ENCODE results near the gene ANAPC13. TPM values are rescaled to one million over a fixed set of nuclear protein-coding genes. Genes with fewer than 3 reads are reported as not detected.

ANAPC13 gene
- total and polyA plus RNA-seq, 7 experiments from 2014 or later = 21.2 to 110 (median 35.5) TPM

DNA sequence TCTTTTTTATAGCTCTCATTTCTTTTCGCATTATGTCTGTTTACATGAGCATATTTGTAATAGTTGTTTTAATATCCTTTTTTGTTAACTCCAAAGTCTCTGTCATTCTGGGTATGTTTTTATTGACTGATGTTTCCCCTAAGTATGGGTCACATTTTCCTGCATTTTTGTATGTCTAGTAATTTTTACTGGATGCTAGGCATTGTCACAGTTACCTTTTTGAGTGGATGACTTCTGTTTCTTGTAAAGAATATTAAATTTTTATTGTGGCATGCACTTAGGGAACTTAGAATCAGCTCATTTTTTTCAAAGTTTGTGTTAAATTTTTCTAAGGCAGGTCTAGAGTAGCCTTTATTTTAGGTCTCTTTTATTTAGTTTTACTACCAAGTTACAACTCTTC lies 40.7 kb downstream of the ANAPC13 start:
- Histone ChIP-seq H3K9me3 (ENCODE audit: control insufficient read depth in 2 of 3, low read length in 3 of 3) (peaks cover 0 to 8% (median 3%) of the 10 kb centered on the region in 3 experiments), H3K27ac (ENCODE audit: low read depth, low read length) (no peak overlapping the region), H3K4me1 (ENCODE audit: control insufficient read depth in 2 of 2, insufficient read depth in 2 of 2, low read length in 2 of 2) (no peaks in the 10 kb centered on the region), H3K36me3 (ENCODE audit: control insufficient read depth in 2 of 3, insufficient read depth in 3 of 3, low read length in 3 of 3) (no peaks in the 10 kb centered on the region), H3K4me3 (ENCODE audit: low read length) (no peak overlapping the region), H3K27me3 (ENCODE audit: control insufficient read depth in 2 of 2, insufficient read depth in 2 of 2, low read length in 2 of 2) (no peaks in the 10 kb centered on the region)
- ChIA-PET POLR2A (no interaction called here), CTCF (interaction anchor here (0.6 kb wide), 1 partner anchor 40 kb away, joined by 3 read pairs; no protein-coding TSS in a partner anchor)
- Mint-ChIP-seq H3K4me3 (no peak overlapping the region), H3K27ac (no peak overlapping the region), H3K27me3 (peaks cover 19 to 37% (median 27%) of the 10 kb centered on the region in 5 donors), H3K4me1 (no peaks in the 10 kb centered on the region), H3K9me3 (peaks cover 5 to 26% (median 14%) of the 10 kb centered on the region in 11 donors), H3K36me3 (peaks cover 0 to 15% (median 5%) of the 10 kb centered on the region in 5 donors)
- ATAC-seq (no peak), DNase-seq (no peak)
- intact Hi-C loops (cut with micrococcal nuclease) = no loop called here

DNA sequence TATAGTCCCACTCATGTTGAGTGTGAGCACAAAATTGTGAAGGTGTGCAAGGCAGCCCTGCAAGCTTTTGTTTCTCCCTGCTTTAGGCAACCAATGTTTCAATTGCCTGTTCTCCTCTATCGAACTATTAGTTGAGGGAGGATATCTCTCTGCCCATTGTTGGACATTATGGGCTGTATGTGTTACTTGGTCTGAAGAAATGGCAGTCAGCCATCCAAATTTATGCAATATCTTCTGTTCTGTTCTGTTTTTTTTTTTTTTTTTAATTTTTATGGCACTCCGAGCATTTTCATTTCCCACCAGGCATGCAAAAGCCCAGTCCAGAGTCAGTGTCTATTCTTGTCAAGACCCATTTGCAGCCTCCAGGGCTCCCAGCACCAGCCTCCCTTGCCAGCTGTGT lies 44.0 kb downstream of the ANAPC13 start:
- Histone ChIP-seq H3K36me3 (ENCODE audit: control insufficient read depth in 2 of 3, insufficient read depth in 3 of 3, low read length in 3 of 3) (no peaks in the 10 kb centered on the region), H3K4me3 (ENCODE audit: low read length) (no peak overlapping the region), H3K27ac (ENCODE audit: low read depth, low read length) (no peak overlapping the region), H3K4me1 (ENCODE audit: control insufficient read depth in 2 of 2, insufficient read depth in 2 of 2, low read length in 2 of 2) (no peaks in the 10 kb centered on the region), H3K9me3 (ENCODE audit: control insufficient read depth in 2 of 3, low read length in 3 of 3) (peaks cover 0 to 8% (median 3%) of the 10 kb centered on the region in 3 experiments), H3K27me3 (ENCODE audit: control insufficient read depth in 2 of 2, insufficient read depth in 2 of 2, low read length in 2 of 2) (no peaks in the 10 kb centered on the region)
- Mint-ChIP-seq H3K36me3 (peaks cover 0 to 15% (median 0%) of the 10 kb centered on the region in 5 donors), H3K4me1 (no peaks in the 10 kb centered on the region), H3K27me3 (peaks cover 21 to 32% (median 30%) of the 10 kb centered on the region in 5 donors), H3K4me3 (no peak overlapping the region), H3K27ac (no peak overlapping the region), H3K9me3 (peaks cover 5 to 26% (median 14%) of the 10 kb centered on the region in 11 donors)
- no peak for ATAC-seq
- no peak for DNase-seq
- POLR2A ChIA-PET = no interaction called here
- CTCF ChIA-PET = no interaction called here
- intact Hi-C loops (cut with micrococcal nuclease) = no loop called here

DNA sequence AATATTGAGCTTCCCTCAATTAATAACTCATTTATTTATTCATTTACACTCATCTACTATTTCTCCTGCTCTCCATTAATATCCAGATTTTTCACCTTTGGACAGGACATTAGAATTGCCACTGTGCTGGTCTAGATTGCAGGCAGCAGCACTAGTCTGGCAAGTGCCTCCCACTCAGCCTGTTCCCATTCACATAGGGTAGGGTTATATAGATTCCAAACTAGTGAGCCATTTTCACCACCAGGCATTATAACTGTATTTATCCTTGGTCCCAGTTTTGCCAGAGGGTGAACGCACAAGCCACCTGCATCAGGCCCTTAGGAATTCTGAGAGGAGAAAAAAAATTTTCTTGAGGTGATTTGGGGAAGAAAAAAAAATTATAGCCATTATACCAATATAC lies 44.5 kb downstream of the ANAPC13 start:
- Histone ChIP-seq H3K27me3 (ENCODE audit: control insufficient read depth in 2 of 2, insufficient read depth in 2 of 2, low read length in 2 of 2) (no peaks in the 10 kb centered on the region), H3K9me3 (ENCODE audit: control insufficient read depth in 2 of 3, low read length in 3 of 3) (peaks cover 0 to 8% (median 3%) of the 10 kb centered on the region in 3 experiments), H3K4me1 (ENCODE audit: control insufficient read depth in 2 of 2, insufficient read depth in 2 of 2, low read length in 2 of 2) (no peaks in the 10 kb centered on the region), H3K27ac (ENCODE audit: low read depth, low read length) (no peak overlapping the region), H3K4me3 (ENCODE audit: low read length) (no peak overlapping the region), H3K36me3 (ENCODE audit: control insufficient read depth in 2 of 3, insufficient read depth in 3 of 3, low read length in 3 of 3) (no peaks in the 10 kb centered on the region)
- Mint-ChIP-seq H3K4me3 (no peak overlapping the region), H3K36me3 (peaks cover 0 to 15% (median 0%) of the 10 kb centered on the region in 5 donors), H3K27me3 (peaks cover 21 to 32% (median 29%) of the 10 kb centered on the region in 5 donors), H3K4me1 (no peaks in the 10 kb centered on the region), H3K9me3 (peaks cover 5 to 22% (median 13%) of the 10 kb centered on the region in 11 donors), H3K27ac (no peak overlapping the region)
- DNase-seq (no peak), ATAC-seq (no peak)
- ChIA-PET CTCF (no interaction called here), POLR2A (no interaction called here)
- intact Hi-C loops (cut with micrococcal nuclease) = no loop called here

DNA sequence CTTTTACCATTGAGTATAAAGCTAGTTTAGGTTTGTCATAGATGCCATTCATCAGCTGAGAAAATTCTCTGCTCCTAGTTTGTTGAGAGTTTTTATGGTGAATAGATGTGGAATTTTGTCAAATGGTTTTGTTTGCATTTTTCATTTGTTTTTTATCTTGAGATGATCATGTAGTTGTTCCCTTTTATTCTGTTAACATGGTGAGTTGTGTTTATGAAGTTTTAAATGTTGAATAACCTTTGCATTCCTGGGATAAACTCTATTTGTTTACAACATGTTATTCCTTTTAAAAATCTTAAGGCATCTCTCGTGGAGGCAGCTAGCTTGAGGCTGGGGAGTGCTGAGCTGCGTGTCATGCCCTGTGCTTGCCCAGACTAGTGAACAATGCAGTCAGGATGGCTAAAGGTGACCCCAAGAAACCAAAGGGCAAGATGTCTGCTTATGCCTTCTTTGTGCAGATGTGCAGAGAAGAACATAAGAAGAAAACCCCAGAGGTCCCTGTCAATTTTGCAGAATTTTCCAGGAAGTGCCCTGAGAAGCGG lies 48.5 kb downstream of the ANAPC13 start:
- Mint-ChIP-seq H3K9me3 (peaks cover 0 to 2% (median 0%) of the 10 kb centered on the region in 11 donors), H3K27ac (no peak overlapping the region), H3K4me3 (no peak overlapping the region), H3K36me3 (no peaks in the 10 kb centered on the region), H3K27me3 (peaks cover 19 to 38% (median 24%) of the 10 kb centered on the region in 5 donors), H3K4me1 (no peaks in the 10 kb centered on the region)
- DNase-seq = no peak
- POLR2A ChIA-PET = no interaction called here
- Histone ChIP-seq H3K36me3 (ENCODE audit: control insufficient read depth in 2 of 3, insufficient read depth in 3 of 3, low read length in 3 of 3) (no peaks in the 10 kb centered on the region), H3K4me1 (ENCODE audit: control insufficient read depth in 2 of 2, insufficient read depth in 2 of 2, low read length in 2 of 2) (no peaks in the 10 kb centered on the region), H3K27me3 (ENCODE audit: control insufficient read depth in 2 of 2, insufficient read depth in 2 of 2, low read length in 2 of 2) (no peaks in the 10 kb centered on the region), H3K27ac (ENCODE audit: low read depth, low read length) (no peak overlapping the region), H3K4me3 (ENCODE audit: low read length) (no peak overlapping the region), H3K9me3 (ENCODE audit: control insufficient read depth in 2 of 3, low read length in 3 of 3) (no peaks in the 10 kb centered on the region)
- CTCF ChIA-PET = no interaction called here
- no peak for ATAC-seq
- intact Hi-C loops (cut with micrococcal nuclease) = no loop called here

DNA sequence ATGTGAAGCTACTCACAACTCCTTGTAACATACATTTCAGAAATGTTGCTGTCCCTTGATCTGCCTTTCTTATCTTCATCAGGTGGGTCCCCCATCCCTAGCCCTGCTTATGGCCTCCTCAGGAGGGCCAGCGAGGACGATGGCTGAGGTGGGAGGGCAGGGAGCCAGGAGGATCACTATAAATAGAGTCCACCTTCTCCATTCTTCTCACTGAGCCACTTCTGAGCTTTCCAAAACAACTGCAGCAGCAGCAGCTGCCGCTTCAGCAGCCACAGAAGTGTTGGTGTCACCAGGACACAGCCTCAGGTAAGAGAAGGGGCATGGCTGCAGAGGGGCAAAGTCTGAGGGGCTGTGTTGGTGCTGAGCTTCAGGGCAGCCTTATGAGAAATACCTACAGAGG lies 53.5 kb downstream of the ANAPC13 start:
- H3K27ac Mint-ChIP-seq = no peak overlapping the region
- Histone ChIP-seq H3K27ac (ENCODE audit: low read depth, low read length) (no peak overlapping the region), H3K36me3 (ENCODE audit: control insufficient read depth in 2 of 3, insufficient read depth in 3 of 3, low read length in 3 of 3) (no peaks in the 10 kb centered on the region), H3K9me3 (ENCODE audit: control insufficient read depth in 2 of 3, low read length in 3 of 3) (no peaks in the 10 kb centered on the region), H3K4me3 (ENCODE audit: low read length) (no peak overlapping the region), H3K4me1 (ENCODE audit: control insufficient read depth in 2 of 2, insufficient read depth in 2 of 2, low read length in 2 of 2) (no peaks in the 10 kb centered on the region), H3K27me3 (ENCODE audit: control insufficient read depth in 2 of 2, insufficient read depth in 2 of 2, low read length in 2 of 2) (no peaks in the 10 kb centered on the region)
- no peak overlapping the region for H3K4me3 Mint-ChIP-seq
- intact Hi-C loops (cut with micrococcal nuclease) = no loop called here
- no peaks in the 10 kb centered on the region for H3K4me1 Mint-ChIP-seq
- no peaks in the 10 kb centered on the region for H3K9me3 Mint-ChIP-seq
- ChIA-PET CTCF (no interaction called here), POLR2A (no interaction called here)
- H3K36me3 Mint-ChIP-seq = no peaks in the 10 kb centered on the region
- DNase-seq (no peak), ATAC-seq (no peak)
- peaks cover 10 to 25% (median 17%) of the 10 kb centered on the region in 5 donors for H3K27me3 Mint-ChIP-seq

DNA sequence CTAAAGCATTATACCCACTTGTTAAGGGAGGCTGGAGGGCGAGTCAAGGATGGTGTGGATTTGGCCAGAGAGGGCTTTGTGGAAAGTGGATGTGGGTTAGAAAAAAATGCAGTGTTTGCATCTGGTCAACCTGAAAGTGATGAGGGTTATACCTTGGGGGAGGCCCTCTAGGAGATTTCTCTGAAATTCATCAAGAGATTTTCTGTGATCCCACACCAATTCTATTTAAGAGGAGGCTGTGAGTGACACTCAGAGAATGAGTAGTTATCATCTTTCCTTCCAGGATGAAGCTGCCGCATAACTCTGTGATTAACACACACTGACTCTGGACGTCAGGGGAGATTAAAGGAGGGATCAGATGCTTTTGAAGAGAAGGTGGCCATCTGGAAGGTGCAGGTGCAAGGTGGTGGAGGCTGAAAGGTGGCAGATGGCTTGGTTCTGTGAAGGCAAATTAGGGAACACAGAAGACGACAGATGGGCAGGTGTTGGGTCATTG lies 54.8 kb downstream of the ANAPC13 start:
- intact Hi-C loops (cut with micrococcal nuclease) = no loop called here
- Histone ChIP-seq H3K27ac (ENCODE audit: low read depth, low read length) (no peak overlapping the region), H3K4me1 (ENCODE audit: control insufficient read depth in 2 of 2, insufficient read depth in 2 of 2, low read length in 2 of 2) (no peaks in the 10 kb centered on the region), H3K4me3 (ENCODE audit: low read length) (no peak overlapping the region), H3K36me3 (ENCODE audit: control insufficient read depth in 2 of 3, insufficient read depth in 3 of 3, low read length in 3 of 3) (no peaks in the 10 kb centered on the region), H3K9me3 (ENCODE audit: control insufficient read depth in 2 of 3, low read length in 3 of 3) (no peaks in the 10 kb centered on the region), H3K27me3 (ENCODE audit: control insufficient read depth in 2 of 2, insufficient read depth in 2 of 2, low read length in 2 of 2) (no peaks in the 10 kb centered on the region)
- ChIA-PET POLR2A (no interaction called here), CTCF (no interaction called here)
- no peak overlapping the region for H3K27ac Mint-ChIP-seq
- ATAC-seq (no peak), DNase-seq (no peak)
- H3K9me3 Mint-ChIP-seq = no peaks in the 10 kb centered on the region
- H3K36me3 Mint-ChIP-seq = no peaks in the 10 kb centered on the region
- peaks cover 5 to 25% (median 16%) of the 10 kb centered on the region in 5 donors for H3K27me3 Mint-ChIP-seq
- H3K4me1 Mint-ChIP-seq = no peaks in the 10 kb centered on the region
- no peak overlapping the region for H3K4me3 Mint-ChIP-seq

DNA sequence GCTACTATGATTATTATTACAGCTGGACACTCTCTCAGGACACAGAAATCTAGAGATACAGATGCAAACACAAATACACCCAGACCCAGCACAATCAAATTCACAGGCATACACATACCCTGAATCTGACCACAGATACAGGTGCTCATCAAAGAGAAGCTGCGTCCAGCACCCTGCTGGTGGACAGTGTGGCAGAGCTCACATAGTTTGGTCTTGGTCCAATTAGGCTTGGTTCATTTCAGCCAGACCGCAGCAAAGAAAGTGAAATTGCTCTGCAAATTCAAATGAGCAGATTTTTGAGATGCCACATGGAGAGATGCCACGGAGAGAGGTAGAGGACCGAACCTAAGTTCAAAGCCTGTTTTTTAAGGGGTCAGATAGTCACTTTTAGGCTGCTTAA lies 55.6 kb downstream of the ANAPC13 start:
- Mint-ChIP-seq H3K36me3 (no peaks in the 10 kb centered on the region), H3K4me3 (no peak overlapping the region), H3K27ac (no peak overlapping the region), H3K27me3 (peaks cover 5 to 25% (median 14%) of the 10 kb centered on the region in 5 donors), H3K4me1 (no peaks in the 10 kb centered on the region), H3K9me3 (no peaks in the 10 kb centered on the region)
- Histone ChIP-seq H3K27me3 (ENCODE audit: control insufficient read depth in 2 of 2, insufficient read depth in 2 of 2, low read length in 2 of 2) (no peaks in the 10 kb centered on the region), H3K27ac (ENCODE audit: low read depth, low read length) (no peak overlapping the region), H3K4me1 (ENCODE audit: control insufficient read depth in 2 of 2, insufficient read depth in 2 of 2, low read length in 2 of 2) (no peaks in the 10 kb centered on the region), H3K4me3 (ENCODE audit: low read length) (no peak overlapping the region), H3K36me3 (ENCODE audit: control insufficient read depth in 2 of 3, insufficient read depth in 3 of 3, low read length in 3 of 3) (no peaks in the 10 kb centered on the region), H3K9me3 (ENCODE audit: control insufficient read depth in 2 of 3, low read length in 3 of 3) (no peaks in the 10 kb centered on the region)
- intact Hi-C loops (cut with micrococcal nuclease) = no loop called here
- POLR2A ChIA-PET = no interaction called here
- DNase-seq = no peak
- no peak for ATAC-seq
- CTCF ChIA-PET = no interaction called here
